ENCODE measurements around the gene NUP210L. TPM values are rescaled to one million over a fixed set of nuclear protein-coding genes. Genes with fewer than 3 reads are reported as not detected.

NUP210L gene
- total and polyA plus RNA-seq, 9 of the 15 experiments (the other 6 are each of a cell fraction or from before 2014, with no cell fraction given), result 0.01 to 0.04 TPM; not detected in 7

- no peak for TF ChIP-seq CLOCK (CRISPR knock-in tag; IDR thresholded peaks at IDR 0.05; ENCODE audit: borderline replicate concordance)
- no peak for TF ChIP-seq ZNF174 (CRISPR knock-in tag; IDR thresholded peaks at IDR 0.05)
- no peak for TF ChIP-seq CEBPG (CRISPR knock-in tag; IDR thresholded peaks at IDR 0.05)
- no peak for TF ChIP-seq CEBPG (tag; conservative IDR thresholded peaks at IDR 0.05 in 1 of 2, IDR thresholded peaks at IDR 0.05 in 1 of 2)
- TF ChIP-seq MCM3 (IDR thresholded peaks at IDR 0.05), result no peak
- no peak for TF ChIP-seq GATAD2A (IDR thresholded peaks at IDR 0.05)
- TF ChIP-seq RBM17 (IDR thresholded peaks at IDR 0.05; ENCODE audit: borderline replicate concordance, low read depth, low read length), result no peak
- TF ChIP-seq ZNF444 (CRISPR knock-in tag; IDR thresholded peaks at IDR 0.05), result no peak
- TF ChIP-seq AFF1 (IDR thresholded peaks at IDR 0.05; ENCODE audit: low read depth in 1 of 2, partially characterized antibody in 2 of 2), result no peak
- TF ChIP-seq KAT2B (IDR thresholded peaks at IDR 0.05; ENCODE audit: low read depth, low read length), result no peak
- TF ChIP-seq CHD1 (IDR thresholded peaks at IDR 0.05; ENCODE audit: low read length), result peak; percentile 42
- TF ChIP-seq SRSF3 (IDR thresholded peaks at IDR 0.05; ENCODE audit: insufficient read depth, low read length), result no peak
- TF ChIP-seq ZNF3 (CRISPR knock-in tag; IDR thresholded peaks at IDR 0.05), result no peak
- no peak for TF ChIP-seq ARID3A (IDR thresholded peaks at IDR 0.05; ENCODE audit: borderline replicate concordance, low read depth, low read length)
- no peak for TF ChIP-seq CC2D1A (IDR thresholded peaks at IDR 0.05)
- 0 out of 2 replicates have a peak, but pooled peaks have one; percentile 8 for TF ChIP-seq ZNF143 (CRISPR knock-in tag; IDR thresholded peaks at IDR 0.05)
- TF ChIP-seq SMAD2 (IDR thresholded peaks at IDR 0.05; ENCODE audit: low read depth, low read length), result no peak
- TF ChIP-seq CBFA2T2 (conservative IDR thresholded peaks at IDR 0.05), result no peak
- no peak for TF ChIP-seq CEBPB (tag; IDR thresholded peaks at IDR 0.05)
Observed at GRCh38 chr1:153963030-153963849, 191.6 kb downstream of the NUP210L start, which contains the start of gene SLC39A1 (continued).

All from K562 (cell line).